ENCODE results near the gene MYO10. TPM values are rescaled to one million over a fixed set of nuclear protein-coding genes. Genes with fewer than 3 reads are reported as not detected.

MYO10 gene
- total RNA-seq, 1 donor from 2014 or later, result 80.2 TPM

GRCh38 chr5:16754601-16755000, 181.5 kb downstream of the MYO10 start:
- H3K36me3 Mint-ChIP-seq (ENCODE audit: low read depth, unreplicated experiment), result peaks cover 8% of the 10 kb centered on the region
- no peak overlapping the region for H3K27ac Mint-ChIP-seq (ENCODE audit: unreplicated experiment)
- peaks cover 54% of the 10 kb centered on the region for H3K36me3 ChIP-seq (ENCODE audit: insufficient read depth, low read length)
- H3K27ac ChIP-seq (ENCODE audit: low read depth, low read length), result no peak overlapping the region
- H3K27me3 ChIP-seq (ENCODE audit: insufficient read depth, low read length), result no peaks in the 10 kb centered on the region
- H3K4me3 ChIP-seq (ENCODE audit: insufficient read depth, low read depth, low read length), result no peak overlapping the region
- no peak overlapping the region for H3K4me2 ChIP-seq (ENCODE audit: low read length)
- FAIRE-seq (no peak), DNase-seq (ENCODE audit: low read depth) (no peak)
- H2AFZ ChIP-seq (ENCODE audit: low read depth, low read length), result no peak overlapping the region
- TF ChIP-seq CTCF (IDR thresholded peaks at IDR 0.05; ENCODE audit: insufficient read depth, low read depth, low read length) (no peak), EZH2 (IDR thresholded peaks at IDR 0.05; ENCODE audit: insufficient read depth, low read length) (no peak)
- no peaks in the 10 kb centered on the region for H4K20me1 ChIP-seq (ENCODE audit: insufficient read depth, low read length)
- H3K9me3 Mint-ChIP-seq (ENCODE audit: unreplicated experiment), result no peaks in the 10 kb centered on the region
- H3K4me1 ChIP-seq (ENCODE audit: insufficient read depth, low read length), result no peaks in the 10 kb centered on the region
- H3K27me3 Mint-ChIP-seq (ENCODE audit: low read depth, unreplicated experiment), result no peaks in the 10 kb centered on the region
- H3K9ac ChIP-seq (ENCODE audit: low read length), result peak overlapping the region; percentile 5
- H3K4me3 Mint-ChIP-seq (ENCODE audit: unreplicated experiment), result no peak overlapping the region
- H3K79me2 ChIP-seq (ENCODE audit: insufficient read depth, low read length), result no peaks in the 10 kb centered on the region
- H3K9me3 ChIP-seq (ENCODE audit: insufficient read depth, low read depth, low read length), result no peaks in the 10 kb centered on the region
- no peaks in the 10 kb centered on the region for H3K4me1 Mint-ChIP-seq (ENCODE audit: low read depth, unreplicated experiment)

- Histone ChIP-seq H3K27ac (ENCODE audit: low read depth, low read length) (no peak overlapping the region), H3K79me2 (ENCODE audit: insufficient read depth, low read length) (no peaks in the 10 kb centered on the region), H3K9ac (ENCODE audit: low read length) (no peak overlapping the region), H4K20me1 (ENCODE audit: insufficient read depth, low read length) (no peaks in the 10 kb centered on the region), H3K4me3 (ENCODE audit: insufficient read depth, low read depth, low read length) (no peak overlapping the region), H3K36me3 (ENCODE audit: insufficient read depth, low read length) (peaks cover 51% of the 10 kb centered on the region), H3K9me3 (ENCODE audit: insufficient read depth, low read depth, low read length) (no peaks in the 10 kb centered on the region), H3K27me3 (ENCODE audit: insufficient read depth, low read length) (no peaks in the 10 kb centered on the region), H2AFZ (ENCODE audit: low read depth, low read length) (no peak overlapping the region), H3K4me2 (ENCODE audit: low read length) (no peak overlapping the region), H3K4me1 (ENCODE audit: insufficient read depth, low read length) (no peaks in the 10 kb centered on the region)
- Mint-ChIP-seq H3K4me1 (ENCODE audit: low read depth, unreplicated experiment) (no peaks in the 10 kb centered on the region), H3K27ac (ENCODE audit: unreplicated experiment) (no peak overlapping the region), H3K9me3 (ENCODE audit: unreplicated experiment) (no peaks in the 10 kb centered on the region), H3K36me3 (ENCODE audit: low read depth, unreplicated experiment) (peaks cover 8% of the 10 kb centered on the region), H3K4me3 (ENCODE audit: unreplicated experiment) (no peak overlapping the region), H3K27me3 (ENCODE audit: low read depth, unreplicated experiment) (no peaks in the 10 kb centered on the region)
- FAIRE-seq (no peak), DNase-seq (ENCODE audit: low read depth) (no peak)
- TF ChIP-seq EZH2 (IDR thresholded peaks at IDR 0.05; ENCODE audit: insufficient read depth, low read length) (no peak), CTCF (IDR thresholded peaks at IDR 0.05; ENCODE audit: insufficient read depth, low read depth, low read length) (no peak)
Observed at GRCh38 chr5:16754086-16754485, 182.0 kb downstream of the MYO10 start.

- DNase-seq (ENCODE audit: low read depth) (no peak), FAIRE-seq (no peak)
- no peak overlapping the region for H3K27ac Mint-ChIP-seq (ENCODE audit: unreplicated experiment)
- H3K9me3 Mint-ChIP-seq (ENCODE audit: unreplicated experiment), result no peaks in the 10 kb centered on the region
- Histone ChIP-seq H3K9ac (ENCODE audit: low read length) (no peak overlapping the region), H3K27ac (ENCODE audit: low read depth, low read length) (no peak overlapping the region), H3K27me3 (ENCODE audit: insufficient read depth, low read length) (no peaks in the 10 kb centered on the region), H3K4me3 (ENCODE audit: insufficient read depth, low read depth, low read length) (no peak overlapping the region), H3K4me1 (ENCODE audit: insufficient read depth, low read length) (no peaks in the 10 kb centered on the region), H3K79me2 (ENCODE audit: insufficient read depth, low read length) (no peaks in the 10 kb centered on the region), H4K20me1 (ENCODE audit: insufficient read depth, low read length) (peaks cover 9% of the 10 kb centered on the region), H3K4me2 (ENCODE audit: low read length) (no peak overlapping the region), H3K9me3 (ENCODE audit: insufficient read depth, low read depth, low read length) (no peaks in the 10 kb centered on the region), H2AFZ (ENCODE audit: low read depth, low read length) (no peak overlapping the region), H3K36me3 (ENCODE audit: insufficient read depth, low read length) (peaks cover 25% of the 10 kb centered on the region)
- peaks cover 8% of the 10 kb centered on the region for H3K36me3 Mint-ChIP-seq (ENCODE audit: low read depth, unreplicated experiment)
- H3K4me3 Mint-ChIP-seq (ENCODE audit: unreplicated experiment), result no peak overlapping the region
- no peaks in the 10 kb centered on the region for H3K27me3 Mint-ChIP-seq (ENCODE audit: low read depth, unreplicated experiment)
- H3K4me1 Mint-ChIP-seq (ENCODE audit: low read depth, unreplicated experiment), result no peaks in the 10 kb centered on the region
- TF ChIP-seq CTCF (IDR thresholded peaks at IDR 0.05; ENCODE audit: insufficient read depth, low read depth, low read length) (no peak), EZH2 (IDR thresholded peaks at IDR 0.05; ENCODE audit: insufficient read depth, low read length) (no peak)
Observed at GRCh38 chr5:16750445-16750844, 185.6 kb downstream of the MYO10 start.
